Activated T-cell treated with anti-CD3 and anti-CD28 coated beads, Interleukin-2, amount 50 U/mL, for 4 hours (primary cell): ENCODE results near the gene TRAPPC5. TPM values are rescaled to one million over a fixed set of nuclear protein-coding genes. Genes with fewer than 3 reads are reported as not detected.

ENCODE experiments used
- ATAC-seq, 2 donors: fragments of 200-7000 bp; cut with Tn5 transposase; one replicate each; pipeline ENCODE4 v1.10.0; 2021
- DNase-seq: peaks from one replicate; pipeline ENCODE4 v3.0.0-alpha.2; 2020
- H3K27me3 Mint-ChIP-seq: one replicate; pipeline ENCODE4 v1.8.0; 2021; ENCODE audit warnings: low read depth, mixed read lengths
- H3K36me3 Mint-ChIP-seq: one replicate; pipeline ENCODE4 v1.8.0; 2022; ENCODE audit warnings: mixed read lengths; ENCODE audit not compliant: insufficient read depth
- H3K4me1 Mint-ChIP-seq: one replicate; pipeline ENCODE4 v1.8.0; 2021; ENCODE audit warnings: low read depth, mixed read lengths
- H3K4me3 Mint-ChIP-seq: one replicate; pipeline ENCODE4 v1.8.0; 2021; ENCODE audit warnings: mild to moderate bottlenecking, moderate library complexity, mixed read lengths
- H3K9me3 Mint-ChIP-seq: one replicate; pipeline ENCODE4 v1.8.0; 2021; ENCODE audit warnings: mixed read lengths
- total RNA-seq, 3 donors: library from RNA; stranded (reverse); gene quantifications; one replicate each; pipeline ENCODE4 v1.2.1, GENCODE V29; 2021

The TRAPPC5 gene
- total RNA-seq: 100 to 1,000 TPM in 1 of 3 donors, 10 to 100 TPM in 2; 81.3 to 112 (median 89.8) TPM

DNA sequence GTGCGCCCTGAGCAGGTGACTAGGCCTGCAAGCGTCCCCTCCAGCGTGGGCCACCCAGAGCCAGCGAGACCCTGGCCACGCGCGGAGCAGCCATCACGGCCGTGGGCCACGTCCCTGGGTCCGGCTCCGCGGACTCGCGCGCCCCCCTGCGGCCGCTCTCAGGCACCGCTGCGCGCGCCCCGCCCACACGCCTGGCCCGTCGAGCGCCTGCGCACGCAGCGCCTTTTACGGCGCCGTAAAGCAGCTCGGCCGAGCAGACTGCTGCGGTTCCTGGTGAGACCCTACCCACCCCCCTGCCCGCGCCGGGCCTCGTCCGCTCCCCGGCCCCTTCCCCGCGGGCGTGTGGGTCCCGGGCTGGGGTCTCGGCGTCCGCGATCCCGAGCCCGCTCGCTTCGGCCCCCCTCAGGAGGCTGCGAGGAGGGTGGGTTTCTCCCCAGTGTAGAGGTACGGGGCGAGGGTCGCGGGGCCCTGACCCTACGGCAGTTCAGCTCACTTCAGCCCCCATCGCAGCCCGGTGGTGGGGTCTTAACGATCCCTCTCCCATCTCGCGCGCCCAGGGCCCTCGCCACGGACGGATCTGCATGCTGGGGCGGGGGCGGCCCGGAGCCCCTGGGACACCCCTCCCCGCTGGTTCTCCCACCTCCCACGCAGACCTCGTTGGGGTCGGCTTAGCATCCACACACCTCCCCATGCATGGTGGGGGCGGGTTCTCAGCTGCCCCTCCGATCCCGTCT, at the start of gene TRAPPC5:
TSS of gene TRAPPC5 (plus strand) at position 228 of the 734 bp plus-strand sequence. CDS start 1,421 bp downstream, outside the sequence.
- ATAC-seq: peak; percentile 47 to 50
- peaks cover 25% of the 10 kb centered on the region for H3K27me3 Mint-ChIP-seq
- no peaks in the 10 kb centered on the region for H3K36me3 Mint-ChIP-seq
- H3K9me3 Mint-ChIP-seq: no peaks in the 10 kb centered on the region
- peaks cover 45% of the 10 kb centered on the region for H3K4me1 Mint-ChIP-seq
- peak; percentile 85 for DNase-seq
- H3K4me3 Mint-ChIP-seq: peak within 1 kb of the TSS; percentile 93

- peaks cover 46% of the 10 kb centered on the region for H3K4me1 Mint-ChIP-seq
- H3K27me3 Mint-ChIP-seq: no peaks in the 10 kb centered on the region
- ATAC-seq: no peak
- DNase-seq: no peak
- H3K4me3 Mint-ChIP-seq: peak overlapping the region; percentile 48
- peaks cover 13% of the 10 kb centered on the region for H3K36me3 Mint-ChIP-seq
- H3K9me3 Mint-ChIP-seq: no peaks in the 10 kb centered on the region
Observed at GRCh38 chr19:7631577-7631976, 49.1 kb upstream of the TRAPPC5 start.

DNA sequence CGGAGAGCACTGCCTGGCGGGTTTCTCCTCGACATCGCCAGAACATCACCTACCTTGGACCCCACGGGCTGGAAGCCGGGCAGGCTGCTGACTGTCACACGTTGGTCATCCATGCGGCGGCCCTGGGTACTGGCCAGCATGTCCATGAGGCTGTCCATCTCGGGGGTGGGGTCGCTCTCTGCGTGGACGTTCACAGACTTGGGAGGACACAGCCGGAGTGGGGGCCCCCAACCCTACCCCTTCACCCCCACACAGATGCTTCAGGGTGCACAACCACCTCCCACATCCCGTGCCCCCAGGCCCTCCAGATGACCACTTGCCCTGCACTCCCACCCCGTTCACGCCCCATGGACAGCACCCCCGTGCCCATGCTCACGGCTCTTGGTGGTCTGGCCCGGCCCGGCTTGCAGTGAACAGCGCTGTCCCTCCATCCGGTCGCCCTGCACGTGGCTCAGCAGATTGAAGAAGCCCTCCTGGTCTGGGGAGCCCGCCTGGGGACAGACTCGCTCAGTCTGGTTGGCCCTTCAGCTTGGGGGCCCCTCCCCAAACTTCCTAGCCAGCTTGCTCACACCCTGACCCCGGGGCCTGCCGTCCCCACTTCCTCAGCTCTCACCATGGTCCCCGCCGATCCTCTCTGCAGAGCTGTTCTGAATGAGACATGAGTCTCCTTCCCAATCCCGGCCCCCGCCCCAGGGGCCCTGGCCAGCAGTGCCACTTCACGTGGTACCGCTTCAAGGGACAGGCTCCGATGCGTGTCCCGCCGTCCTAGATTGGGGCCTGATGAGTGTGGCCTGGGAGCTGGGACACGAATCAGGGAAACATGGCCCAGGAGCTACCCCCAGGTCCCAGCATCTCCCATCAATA, 48.1 kb upstream of the TRAPPC5 start:
- no peak for DNase-seq
- H3K27me3 Mint-ChIP-seq: no peaks in the 10 kb centered on the region
- H3K4me3 Mint-ChIP-seq: no peak overlapping the region
- peaks cover 8% of the 10 kb centered on the region for H3K36me3 Mint-ChIP-seq
- ATAC-seq: no peak
- H3K9me3 Mint-ChIP-seq: no peaks in the 10 kb centered on the region
- H3K4me1 Mint-ChIP-seq: peaks cover 42% of the 10 kb centered on the region

DNA sequence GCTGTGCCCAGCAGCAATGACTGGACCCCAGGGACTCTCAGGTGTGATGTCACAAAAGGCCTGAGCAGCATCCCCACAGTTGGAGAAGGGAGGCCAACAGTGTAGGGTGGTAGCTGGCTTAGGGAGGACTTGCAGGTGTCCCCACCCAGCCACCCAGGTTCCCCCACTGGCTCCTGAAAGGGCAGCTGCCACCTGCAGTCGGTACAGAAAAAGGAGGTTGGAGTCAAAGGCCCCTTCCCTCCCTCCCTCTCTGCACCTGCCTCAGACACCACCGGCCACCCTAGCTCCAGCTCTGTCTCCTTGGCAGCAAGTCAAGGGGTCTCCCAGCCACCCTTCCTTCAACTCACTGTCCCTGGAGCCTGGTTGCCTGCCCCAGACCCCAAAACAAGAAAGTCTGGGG, 46.9 kb upstream of the TRAPPC5 start, which contains the start of gene PCP2:
TSS of gene PCP2 (minus strand) at position 22 of the 400 bp plus-strand sequence. CDS start 262 bp downstream, outside the sequence.
- DNase-seq: no peak
- no peaks in the 10 kb centered on the region for H3K9me3 Mint-ChIP-seq

DNA sequence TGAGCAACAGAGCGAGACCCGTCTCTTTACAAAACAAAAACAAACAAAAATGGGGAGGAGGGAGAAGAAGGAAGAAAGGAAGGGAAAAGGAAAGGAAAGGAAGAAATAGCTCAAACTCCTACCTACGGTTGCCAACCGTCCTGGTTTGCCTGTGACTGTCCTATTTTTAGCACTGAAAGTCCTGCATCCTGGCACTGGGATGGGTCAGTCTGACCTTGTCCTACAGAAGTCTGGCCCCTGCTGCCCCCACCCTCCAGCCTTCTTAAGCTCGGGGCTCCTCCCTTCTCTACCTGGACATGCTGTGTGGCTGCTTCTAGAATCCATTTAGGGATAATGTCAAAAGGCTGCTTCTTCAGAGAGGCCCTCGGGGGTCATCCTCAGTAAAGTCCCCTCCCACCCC, 45.0 kb upstream of the TRAPPC5 start:
- peak overlapping the region; percentile 84 for H3K4me3 Mint-ChIP-seq
- no peaks in the 10 kb centered on the region for H3K9me3 Mint-ChIP-seq
- ATAC-seq (no peak), DNase-seq (no peak)
- H3K4me1 Mint-ChIP-seq: peaks cover 36% of the 10 kb centered on the region
- H3K36me3 Mint-ChIP-seq: peaks cover 7% of the 10 kb centered on the region
- no peaks in the 10 kb centered on the region for H3K27me3 Mint-ChIP-seq

More for the DNA sequence above, 46.9 kb upstream of the TRAPPC5 start, which contains the start of gene PCP2:
- H3K4me1 Mint-ChIP-seq: peaks cover 37% of the 10 kb centered on the region
- peaks cover 8% of the 10 kb centered on the region for H3K36me3 Mint-ChIP-seq
- no peaks in the 10 kb centered on the region for H3K27me3 Mint-ChIP-seq
- no peak for ATAC-seq
- H3K4me3 Mint-ChIP-seq: no peak within 1 kb of the TSS

DNA sequence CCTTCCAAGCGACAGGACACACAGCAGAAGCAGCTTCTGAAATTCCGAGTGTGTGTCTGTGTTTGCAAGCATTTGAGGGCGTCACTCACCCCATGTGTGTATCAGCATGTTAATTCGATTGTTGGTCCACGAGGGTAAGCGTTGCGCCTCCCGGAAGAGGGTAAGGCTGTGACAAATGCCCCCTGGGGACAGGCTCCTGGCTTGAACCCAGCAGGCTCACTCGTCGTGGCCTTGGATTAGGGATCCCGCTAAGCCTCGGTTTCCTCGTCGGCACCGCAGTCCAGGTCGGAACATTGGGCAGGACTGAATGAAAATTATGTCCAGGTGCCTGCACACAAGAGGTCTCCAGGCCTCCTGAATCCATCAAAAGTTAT, 44.3 kb upstream of the TRAPPC5 start:
- Mint-ChIP-seq H3K27me3 (no peaks in the 10 kb centered on the region), H3K4me1 (peaks cover 32% of the 10 kb centered on the region), H3K36me3 (peaks cover 7% of the 10 kb centered on the region), H3K4me3 (peak overlapping the region; percentile 84), H3K9me3 (no peaks in the 10 kb centered on the region)
- DNase-seq (no peak), ATAC-seq (no peak)

GRCh38 chr19:7636691-7637373, 43.8 kb upstream of the TRAPPC5 start, which contains the start of gene STXBP2:
STXBP2 (plus strand) TSS chr19:7637110; CDS start chr19:7637150, 40 bp downstream.
- Mint-ChIP-seq H3K36me3 (peaks cover 5% of the 10 kb centered on the region), H3K9me3 (no peaks in the 10 kb centered on the region), H3K4me3 (peak within 1 kb of the TSS; percentile 84), H3K27me3 (no peaks in the 10 kb centered on the region), H3K4me1 (peaks cover 32% of the 10 kb centered on the region)
- peak; percentile 95 to 96 for ATAC-seq
- DNase-seq: peak; percentile 93

DNA sequence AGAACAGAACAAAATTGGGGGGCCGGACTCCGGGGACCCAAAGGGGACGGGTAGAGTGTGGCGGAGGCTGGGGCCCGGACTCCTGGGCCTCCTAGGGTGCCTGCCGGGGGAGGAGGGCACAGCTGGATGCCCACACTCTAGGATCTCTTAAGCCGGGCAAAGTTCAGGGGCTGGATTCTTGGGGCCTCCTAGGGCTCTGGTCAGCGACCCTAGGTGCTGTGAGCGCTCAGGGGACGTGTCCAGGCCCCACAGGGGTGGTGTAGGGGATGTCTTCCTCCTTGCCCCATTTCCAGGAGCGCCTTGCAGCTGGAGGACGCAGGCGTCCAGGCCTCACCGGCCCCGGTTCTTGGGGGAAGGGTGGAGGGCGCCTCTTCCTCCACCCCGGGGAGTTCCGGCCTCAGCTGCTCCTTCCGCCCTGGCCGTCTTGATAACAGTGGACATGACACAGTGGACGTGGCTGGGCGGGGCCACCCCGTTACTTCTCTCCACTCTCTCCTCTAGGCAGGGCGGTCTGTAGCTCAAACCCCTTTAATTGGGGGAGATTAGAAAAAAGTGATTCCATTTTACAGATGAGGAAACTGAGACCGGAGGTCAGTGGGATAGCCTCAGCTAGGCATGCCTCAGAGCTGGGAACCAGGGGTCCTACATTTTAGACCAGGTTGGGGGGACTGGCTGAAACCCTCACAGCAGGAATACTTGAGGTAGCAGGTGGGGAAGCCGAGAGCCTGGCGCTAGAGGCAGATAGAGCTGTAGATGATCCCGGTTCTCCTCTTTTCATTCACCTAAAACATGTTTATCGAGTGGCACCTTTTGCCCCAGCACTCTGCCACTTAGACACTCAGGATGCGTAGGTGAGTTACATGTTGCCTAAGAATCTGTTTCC, 43.0 kb upstream of the TRAPPC5 start:
- Mint-ChIP-seq H3K9me3 (no peaks in the 10 kb centered on the region), H3K36me3 (peaks cover 3% of the 10 kb centered on the region), H3K4me1 (peaks cover 32% of the 10 kb centered on the region), H3K27me3 (no peaks in the 10 kb centered on the region), H3K4me3 (peak overlapping the region; percentile 84)
- DNase-seq (no peak), ATAC-seq (peak; percentile 15 to 36)

GRCh38 chr19:7638802-7639465, 41.7 kb upstream of the TRAPPC5 start:
- peak overlapping the region; percentile 61 for H3K4me3 Mint-ChIP-seq

DNA sequence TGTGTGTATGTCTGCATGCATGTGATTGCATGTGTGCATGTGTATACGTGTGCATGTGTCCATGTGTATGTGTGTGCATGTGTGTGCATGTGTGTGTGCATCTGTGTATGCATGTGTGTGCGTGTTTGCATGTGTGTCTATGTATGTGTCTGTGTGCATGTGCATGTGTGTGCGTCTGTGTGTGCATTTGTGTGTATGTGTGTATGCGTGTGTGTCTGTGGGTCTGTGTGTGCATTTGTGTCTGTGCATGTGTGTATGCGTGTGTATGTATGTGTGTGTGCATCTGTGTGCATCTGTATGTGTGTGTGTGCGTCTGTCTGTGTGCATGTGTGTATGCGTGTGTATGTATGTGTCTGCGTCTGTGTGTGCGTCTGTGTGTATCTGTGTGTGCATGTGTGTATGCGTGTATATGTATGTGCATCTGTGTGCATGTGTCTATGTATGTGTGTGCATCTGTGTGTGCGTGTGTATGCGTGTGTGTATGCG, 40.7 kb upstream of the TRAPPC5 start:
- Mint-ChIP-seq H3K4me3 (peak overlapping the region; percentile 35), H3K9me3 (no peaks in the 10 kb centered on the region), H3K36me3 (peaks cover 7% of the 10 kb centered on the region), H3K4me1 (peaks cover 32% of the 10 kb centered on the region), H3K27me3 (no peaks in the 10 kb centered on the region)
- ATAC-seq (no peak), DNase-seq (no peak)

More at GRCh38 chr19:7638802-7639465, 41.7 kb upstream of the TRAPPC5 start:
- Mint-ChIP-seq H3K9me3 (no peaks in the 10 kb centered on the region), H3K27me3 (no peaks in the 10 kb centered on the region), H3K36me3 (peaks cover 3% of the 10 kb centered on the region), H3K4me1 (peaks cover 32% of the 10 kb centered on the region)
- DNase-seq (no peak), ATAC-seq (no peak)

GRCh38 chr19:7640803-7641202, 39.8 kb upstream of the TRAPPC5 start:
- Mint-ChIP-seq H3K4me3 (no peak overlapping the region), H3K4me1 (peaks cover 29% of the 10 kb centered on the region), H3K36me3 (peaks cover 9% of the 10 kb centered on the region), H3K9me3 (no peaks in the 10 kb centered on the region), H3K27me3 (no peaks in the 10 kb centered on the region)
- DNase-seq: no peak
- ATAC-seq: no peak

DNA sequence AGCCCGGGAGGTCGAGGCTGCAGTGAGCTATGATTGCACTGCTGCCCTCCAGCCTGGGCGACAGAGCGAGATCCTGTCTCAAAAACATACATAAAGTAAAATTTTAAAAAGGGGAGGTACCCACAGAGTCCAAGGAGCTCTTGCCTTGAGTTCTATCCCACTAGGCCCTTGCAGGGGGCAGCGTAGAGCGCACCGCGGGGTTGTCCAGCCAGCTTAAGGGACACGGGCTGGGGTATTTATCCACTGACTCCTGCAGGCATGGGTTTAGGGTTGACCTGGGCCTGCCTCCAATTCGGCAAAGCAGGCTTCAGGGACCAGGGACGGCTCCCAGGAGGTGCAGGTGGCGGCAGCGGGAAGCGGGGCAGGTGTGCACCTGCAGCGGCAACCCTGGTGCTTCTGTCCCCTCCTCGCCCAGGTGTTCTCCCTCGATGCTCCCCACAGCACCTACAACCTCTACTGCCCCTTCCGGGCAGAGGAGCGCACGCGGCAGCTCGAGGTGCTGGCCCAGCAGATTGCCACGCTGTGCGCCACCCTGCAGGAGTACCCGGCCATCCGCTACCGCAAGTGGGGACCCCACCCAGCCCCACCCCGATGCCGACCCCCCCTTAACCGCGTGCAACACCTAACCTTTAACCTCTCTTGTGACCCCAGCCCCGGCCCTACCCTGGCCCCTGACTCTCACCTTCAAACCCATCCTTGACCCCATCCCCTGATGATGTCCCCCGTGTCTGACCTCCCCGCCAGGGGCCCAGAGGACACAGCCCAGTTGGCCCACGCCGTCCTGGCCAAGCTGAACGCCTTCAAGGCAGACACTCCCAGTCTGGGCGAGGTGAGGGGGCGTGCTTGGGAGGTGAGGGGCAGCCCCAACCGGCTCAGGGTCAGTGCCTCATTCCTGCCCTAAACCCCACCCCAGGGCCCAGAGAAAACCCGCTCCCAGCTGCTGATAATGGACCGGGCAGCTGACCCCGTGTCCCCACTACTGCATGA, 39.0 kb upstream of the TRAPPC5 start:
- H3K4me1 Mint-ChIP-seq: peaks cover 27% of the 10 kb centered on the region
- H3K4me3 Mint-ChIP-seq: no peak overlapping the region
- no peaks in the 10 kb centered on the region for H3K9me3 Mint-ChIP-seq
- DNase-seq (no peak), ATAC-seq (no peak)
- H3K27me3 Mint-ChIP-seq: no peaks in the 10 kb centered on the region
- H3K36me3 Mint-ChIP-seq: peaks cover 10% of the 10 kb centered on the region
